Testis (tissue), 3 donors: ENCODE measurements around the gene CDC37. TPM values are rescaled to one million over a fixed set of nuclear protein-coding genes. Genes with fewer than 3 reads are reported as not detected.
"Not testable (repeated sequence)": the region's sequence is repeated elsewhere in the genome, so short reads cannot be mapped to it uniquely, and the experiment has no call there.

Source experiments
- DNase-seq: peaks from one replicate; pipeline ENCODE4 v3.0.0-alpha.2; 2019
- H3K27ac ChIP-seq, 2 donors: fragments of 200-600 bp; sonication (generic); one replicate each; pipeline ENCODE4 v1.5.1; 2019
- H3K27me3 ChIP-seq: fragments of 200-600 bp; sonication (generic); one replicate; pipeline ENCODE4 v1.5.1; 2019
- H3K36me3 ChIP-seq: fragments of 200-600 bp; sonication (generic); one replicate; pipeline ENCODE4 v1.5.1; 2017; ENCODE audit warnings: low read depth; ENCODE audit errors: missing control alignments
- H3K4me1 ChIP-seq: fragments of 200-600 bp; sonication (generic); one replicate; pipeline ENCODE4 v1.5.1; 2019
- H3K4me3 ChIP-seq, 2 donors: fragments of 200-600 bp; sonication (generic); one replicate each; pipeline ENCODE4 v1.5.1; 2017 to 2019
- H3K9me3 ChIP-seq: fragments of 200-600 bp; sonication (generic); one replicate; pipeline ENCODE4 v1.5.1; 2017
- POLR2A ChIP-seq: fragments of 450-650 bp; IDR thresholded peaks from one replicate; pipeline ENCODE4 v1.6.1; 2017; ENCODE audit warnings: antibody characterized with exemption, mild to moderate bottlenecking, moderate library complexity
- WGBS, 2 donors: methylation state at CpG; one replicate each; pipeline ENCODE4 v1.1.5; 2018; 5-methylcytosine and 5-hydroxymethylcytosine counted together
- intact Hi-C: fragments of 100-400 bp; cut with DNase I; formaldehyde crosslinking; loops from one replicate; pipeline ENCODE4 v1.15.1; 2023; ENCODE audit warnings: low total_unique reads
- polyA plus RNA-seq: library from polyadenylated mRNA; stranded (reverse); fragments of 350-450 nt; fragmentation: Illumina TruSeq; extraction: RNeasy Lipid Tissue Mini Kit (QIAGEN cat#74804); gene quantifications from one replicate; pipeline ENCODE4 v1.2.3, GENCODE V29; 2014; ENCODE audit warnings: low read depth, low replicate concordance; ENCODE audit not compliant: insufficient read depth
- total RNA-seq, 2 donors: library from RNA; depleted of rRNA; stranded (reverse); fragments of >200 nt; gene quantifications; one replicate each; pipeline ENCODE4 v1.2.3, GENCODE V29; 2016
- TF ChIP-seq, protein P1 (sequence below), 3 experiments: fragments of 450-650 bp in 2 of 3; fragments of 200-600 bp in 1 of 3; sonication (generic) in 1 of 3; IDR thresholded peaks; one replicate each; pipeline ENCODE4 v1.5.1; 2016 to 2019; ENCODE audit warnings: antibody characterized with exemption in 3 of 3, mild to moderate bottlenecking in 2 of 3, moderate library complexity in 1 of 3

The CDC37 gene
- total and polyA plus RNA-seq, 3 donors from 2014 or later = 160 to 210 (median 170) TPM

GRCh38 chr19:10404888-10405820 is 1.8 kb upstream of the CDC37 start:
- Histone ChIP-seq H3K9me3 (no peaks in the 10 kb centered on the region), H3K27me3 (no peaks in the 10 kb centered on the region), H3K4me3 (peak overlapping the region in 1 of 2 donors; percentile 83), H3K27ac (no peak overlapping the region), H3K4me1 (peaks cover 29% of the 10 kb centered on the region), H3K36me3 (no peaks in the 10 kb centered on the region)
- intact Hi-C loops = no loop called here
- 4 to 6% methylated on average over 22 to 41 of the region's 43 CpGs for WGBS, 2 donors
- no peak for DNase-seq
- TF ChIP-seq POLR2A = no peak
- TF ChIP-seq, protein P1, sequence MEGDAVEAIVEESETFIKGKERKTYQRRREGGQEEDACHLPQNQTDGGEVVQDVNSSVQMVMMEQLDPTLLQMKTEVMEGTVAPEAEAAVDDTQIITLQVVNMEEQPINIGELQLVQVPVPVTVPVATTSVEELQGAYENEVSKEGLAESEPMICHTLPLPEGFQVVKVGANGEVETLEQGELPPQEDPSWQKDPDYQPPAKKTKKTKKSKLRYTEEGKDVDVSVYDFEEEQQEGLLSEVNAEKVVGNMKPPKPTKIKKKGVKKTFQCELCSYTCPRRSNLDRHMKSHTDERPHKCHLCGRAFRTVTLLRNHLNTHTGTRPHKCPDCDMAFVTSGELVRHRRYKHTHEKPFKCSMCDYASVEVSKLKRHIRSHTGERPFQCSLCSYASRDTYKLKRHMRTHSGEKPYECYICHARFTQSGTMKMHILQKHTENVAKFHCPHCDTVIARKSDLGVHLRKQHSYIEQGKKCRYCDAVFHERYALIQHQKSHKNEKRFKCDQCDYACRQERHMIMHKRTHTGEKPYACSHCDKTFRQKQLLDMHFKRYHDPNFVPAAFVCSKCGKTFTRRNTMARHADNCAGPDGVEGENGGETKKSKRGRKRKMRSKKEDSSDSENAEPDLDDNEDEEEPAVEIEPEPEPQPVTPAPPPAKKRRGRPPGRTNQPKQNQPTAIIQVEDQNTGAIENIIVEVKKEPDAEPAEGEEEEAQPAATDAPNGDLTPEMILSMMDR (IDR thresholded peaks at IDR 0.05) = no peak

- no peak for DNase-seq
- intact Hi-C loops = no loop called here
Observed at GRCh38 chr19:10402441-10403038, 802 bp downstream of the CDC37 start.

DNA sequence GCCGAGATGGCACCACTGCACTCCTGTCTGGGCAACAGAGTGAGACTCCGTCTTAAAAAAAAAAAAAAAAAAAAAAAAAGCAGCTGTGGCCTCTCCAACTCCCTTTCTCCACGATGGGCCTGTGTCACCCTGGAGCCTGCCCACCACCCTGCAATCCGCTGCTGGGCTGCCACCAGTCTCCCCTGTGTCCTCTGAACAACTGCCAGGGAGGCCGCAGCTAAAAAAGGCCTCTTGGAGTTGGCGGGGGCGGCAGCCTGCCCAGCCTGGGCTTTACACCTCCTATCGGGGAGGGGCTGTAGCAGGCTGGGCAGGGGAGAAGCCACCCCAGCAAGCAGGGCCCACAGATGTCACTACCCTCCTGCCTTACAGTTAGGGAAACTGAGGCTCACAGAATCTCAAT is 3.5 kb downstream of the CDC37 start:
- no peaks in the 10 kb centered on the region for H3K9me3 ChIP-seq
- H3K4me1 ChIP-seq = peaks cover 23% of the 10 kb centered on the region
- H3K27me3 ChIP-seq = no peaks in the 10 kb centered on the region
- WGBS, 2 donors = 78 to 86% methylated on average over 5 to 8 of the region's 8 CpGs
- DNase-seq = no peak
- TF ChIP-seq, protein P1 (IDR thresholded peaks at IDR 0.05) = no peak
- no peak for TF ChIP-seq POLR2A
- intact Hi-C loops = no loop called here
- no peak overlapping the region for H3K27ac ChIP-seq
- no peaks in the 10 kb centered on the region for H3K36me3 ChIP-seq
- H3K4me3 ChIP-seq = no peak overlapping the region

More at GRCh38 chr19:10402441-10403038, 802 bp downstream of the CDC37 start:
- no peaks in the 10 kb centered on the region for H3K27me3 ChIP-seq
- peak overlapping the region; percentile 66 to 83 for H3K4me3 ChIP-seq
- no peaks in the 10 kb centered on the region for H3K36me3 ChIP-seq
- 0 to 1% methylated on average over 15 of the region's 15 CpGs for WGBS, 2 donors
- peak overlapping the region; percentile 12 to 32 for H3K27ac ChIP-seq
- no peaks in the 10 kb centered on the region for H3K9me3 ChIP-seq
- peaks cover 29% of the 10 kb centered on the region for H3K4me1 ChIP-seq
- no peak for TF ChIP-seq POLR2A
- TF ChIP-seq, protein P1 (IDR thresholded peaks at IDR 0.05) = no peak

GRCh38 chr19:10399340-10399739 is 4.0 kb downstream of the CDC37 start:
- intact Hi-C loops, H3K9me3 ChIP-seq: not testable (repeated sequence)
- whole genome bisulfite sequencing, 2 donors = 93 to 95% methylated on average over 8 of the region's 8 CpGs

DNA sequence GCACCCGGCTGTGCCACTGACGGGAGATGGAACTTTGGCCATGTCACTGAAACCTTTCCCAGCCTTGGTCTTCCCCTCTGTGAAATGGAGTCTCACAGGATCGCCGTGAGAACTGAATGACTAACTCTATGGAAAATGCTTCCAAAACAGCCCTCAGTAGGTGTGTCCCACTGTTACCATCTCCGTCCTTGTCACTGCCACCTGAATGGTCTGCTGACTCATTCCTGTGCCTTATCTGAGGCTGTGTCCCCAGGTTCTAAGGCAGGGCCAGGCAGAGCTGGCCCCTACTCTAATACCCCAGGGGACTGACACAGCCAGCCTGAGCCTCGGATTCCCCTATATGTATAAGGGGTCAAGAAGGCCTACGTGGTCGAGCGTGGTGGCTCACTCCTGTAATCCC is 4.5 kb downstream of the CDC37 start:
- Histone ChIP-seq H3K4me1 (peaks cover 16% of the 10 kb centered on the region), H3K4me3 (no peak overlapping the region), H3K27me3 (no peaks in the 10 kb centered on the region), H3K9me3 (no peaks in the 10 kb centered on the region), H3K36me3 (no peaks in the 10 kb centered on the region), H3K27ac (no peak overlapping the region)
- intact Hi-C loops = no loop called here
- DNase-seq = no peak
- WGBS, 2 donors = 81 to 87% methylated on average over 6 to 9 of the region's 9 CpGs
- TF ChIP-seq, protein P1 (IDR thresholded peaks at IDR 0.05) = no peak

More at GRCh38 chr19:10399340-10399739, 4.0 kb downstream of the CDC37 start:
- DNase-seq, H3K4me3 ChIP-seq, H3K27me3 ChIP-seq, H3K36me3 ChIP-seq, H3K27ac ChIP-seq: not testable (repeated sequence)
- peaks cover 18% of the 10 kb centered on the region for H3K4me1 ChIP-seq
